Measurements from ENCODE around the gene DOHH.
"Not testable (repeated sequence)": the region's sequence is repeated elsewhere in the genome, so short reads cannot be mapped to it uniquely, and the experiment has no call there.

The DOHH gene

GRCh38 chr19:3518659-3519058, 18.2 kb upstream of the DOHH start:
- DNase-seq, result no peak

- no peak for DNase-seq
Measured at GRCh38 chr19:3518255-3518654, 17.8 kb upstream of the DOHH start.

- DNase-seq, result no peak
Measured at GRCh38 chr19:3517638-3518037, 17.2 kb upstream of the DOHH start.

GRCh38 chr19:3516675-3517207, 16.3 kb upstream of the DOHH start:
- peak; percentile 99 for DNase-seq

- DNase-seq, result no peak
Measured at GRCh38 chr19:3515891-3516422, 15.5 kb upstream of the DOHH start.

GRCh38 chr19:3514930-3515329, 14.5 kb upstream of the DOHH start:
- no peak for DNase-seq

GRCh38 chr19:3513229-3514140, 13.0 kb upstream of the DOHH start:
- DNase-seq, result no peak

- no peak for DNase-seq
Measured at GRCh38 chr19:3512562-3513228, 12.2 kb upstream of the DOHH start.

GRCh38 chr19:3511506-3512251, 11.2 kb upstream of the DOHH start:
- DNase-seq, result no peak

- DNase-seq, result no peak
Measured at GRCh38 chr19:3510727-3511126, 10.3 kb upstream of the DOHH start.

- DNase-seq, result no peak
Measured at GRCh38 chr19:3509566-3509989, 9.1 kb upstream of the DOHH start.

- no peak for DNase-seq
Measured at GRCh38 chr19:3508771-3509535, 8.5 kb upstream of the DOHH start.

GRCh38 chr19:3508121-3508661, 7.7 kb upstream of the DOHH start:
- not testable (repeated sequence) for DNase-seq

GRCh38 chr19:3507371-3508120, 7.1 kb upstream of the DOHH start:
- peak; percentile 60 for DNase-seq

- DNase-seq, result peak; percentile 47
Measured at GRCh38 chr19:3506384-3507340, 6.2 kb upstream of the DOHH start.

GRCh38 chr19:3505598-3506383, 5.3 kb upstream of the DOHH start, which contains the start of gene FZR1:
TSS of gene FZR1 (plus strand) at chr19:3506311. CDS start at chr19:3522990, 16,679 bp downstream.
- peak; percentile 100 for DNase-seq

GRCh38 chr19:3504735-3505134, 4.3 kb upstream of the DOHH start:
- no peak for DNase-seq

GRCh38 chr19:3503036-3503572, 2.6 kb upstream of the DOHH start:
- no peak for DNase-seq

- DNase-seq, result no peak
Measured at GRCh38 chr19:3501780-3502179, 1.3 kb upstream of the DOHH start.

Measured in NCI-H69 (cell line).